ENCODE measurements around the gene MMP24OS.

MMP24OS gene

GRCh38 chr20:35240083-35240810, 37.7 kb downstream of the MMP24OS start:
- no peak for DNase-seq (ENCODE audit: low read depth)
- TF ChIP-seq, protein P1, sequence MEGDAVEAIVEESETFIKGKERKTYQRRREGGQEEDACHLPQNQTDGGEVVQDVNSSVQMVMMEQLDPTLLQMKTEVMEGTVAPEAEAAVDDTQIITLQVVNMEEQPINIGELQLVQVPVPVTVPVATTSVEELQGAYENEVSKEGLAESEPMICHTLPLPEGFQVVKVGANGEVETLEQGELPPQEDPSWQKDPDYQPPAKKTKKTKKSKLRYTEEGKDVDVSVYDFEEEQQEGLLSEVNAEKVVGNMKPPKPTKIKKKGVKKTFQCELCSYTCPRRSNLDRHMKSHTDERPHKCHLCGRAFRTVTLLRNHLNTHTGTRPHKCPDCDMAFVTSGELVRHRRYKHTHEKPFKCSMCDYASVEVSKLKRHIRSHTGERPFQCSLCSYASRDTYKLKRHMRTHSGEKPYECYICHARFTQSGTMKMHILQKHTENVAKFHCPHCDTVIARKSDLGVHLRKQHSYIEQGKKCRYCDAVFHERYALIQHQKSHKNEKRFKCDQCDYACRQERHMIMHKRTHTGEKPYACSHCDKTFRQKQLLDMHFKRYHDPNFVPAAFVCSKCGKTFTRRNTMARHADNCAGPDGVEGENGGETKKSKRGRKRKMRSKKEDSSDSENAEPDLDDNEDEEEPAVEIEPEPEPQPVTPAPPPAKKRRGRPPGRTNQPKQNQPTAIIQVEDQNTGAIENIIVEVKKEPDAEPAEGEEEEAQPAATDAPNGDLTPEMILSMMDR (IDR thresholded peaks at IDR 0.05; ENCODE audit: control insufficient read depth, extremely low read depth, insufficient read depth), result no peak
- no peak overlapping the region for H3K4me3 ChIP-seq (ENCODE audit: low read depth, low read length)

DNA sequence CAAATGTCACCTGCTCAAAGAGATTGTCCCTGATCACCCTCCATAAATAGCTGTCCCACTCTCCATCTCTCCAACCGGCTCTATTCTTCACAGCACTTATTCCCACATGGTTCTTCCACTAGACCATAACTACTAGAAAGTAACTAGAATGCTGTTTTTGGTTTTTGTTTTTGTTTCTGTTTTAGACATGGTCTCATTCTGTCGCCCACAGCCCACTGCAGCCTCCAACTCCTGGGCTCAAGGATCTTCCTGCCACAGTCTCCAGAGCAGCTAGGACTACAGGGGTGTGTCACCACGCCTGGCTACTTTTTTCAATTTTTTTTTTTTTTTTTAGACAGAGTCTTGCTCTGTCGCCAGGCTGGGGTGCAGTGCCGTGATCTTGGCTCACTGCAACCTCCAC, 39.2 kb downstream of the MMP24OS start:
- H3K4me3 ChIP-seq (ENCODE audit: low read depth, low read length), result no peak overlapping the region
- DNase-seq (ENCODE audit: low read depth), result no peak
- TF ChIP-seq, protein P1 (IDR thresholded peaks at IDR 0.05; ENCODE audit: control insufficient read depth, extremely low read depth, insufficient read depth), result no peak

- TF ChIP-seq, protein P1 (IDR thresholded peaks at IDR 0.05; ENCODE audit: control insufficient read depth, extremely low read depth, insufficient read depth), result no peak
Measured at GRCh38 chr20:35238170-35238569, 39.8 kb downstream of the MMP24OS start.

DNA sequence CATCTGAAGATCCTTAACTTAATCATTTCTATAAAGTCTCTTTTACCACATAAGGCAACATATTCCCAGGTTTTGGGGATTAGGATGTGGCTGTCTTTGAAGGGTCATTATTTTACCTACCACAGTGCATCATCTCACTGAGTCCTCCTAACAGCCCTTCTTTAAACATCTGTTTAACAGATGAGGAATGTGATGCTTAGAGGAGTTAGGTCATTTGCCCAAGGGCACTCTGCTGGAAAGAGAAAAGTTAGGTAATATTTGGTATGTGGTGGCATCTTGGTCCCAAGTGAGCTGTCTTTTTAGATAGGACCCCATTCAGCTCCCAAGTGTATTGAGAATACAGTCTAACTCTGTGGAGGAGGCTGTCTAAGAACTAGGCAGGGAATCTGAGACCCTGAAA, 40.4 kb downstream of the MMP24OS start:
- TF ChIP-seq, protein P1 (IDR thresholded peaks at IDR 0.05; ENCODE audit: control insufficient read depth, extremely low read depth, insufficient read depth), result no peak
- no peak overlapping the region for H3K4me3 ChIP-seq (ENCODE audit: low read depth, low read length)
- no peak for DNase-seq (ENCODE audit: low read depth)

More at GRCh38 chr20:35238170-35238569, 39.8 kb downstream of the MMP24OS start:
- no peak overlapping the region for H3K4me3 ChIP-seq (ENCODE audit: low read depth, low read length)
- DNase-seq (ENCODE audit: low read depth), result no peak

- TF ChIP-seq, protein P1 (IDR thresholded peaks at IDR 0.05; ENCODE audit: control insufficient read depth, extremely low read depth, insufficient read depth), result no peak
- no peak for DNase-seq (ENCODE audit: low read depth)
- no peak overlapping the region for H3K4me3 ChIP-seq (ENCODE audit: low read depth, low read length)
Measured at GRCh38 chr20:35235881-35236280, 42.0 kb downstream of the MMP24OS start.

DNA sequence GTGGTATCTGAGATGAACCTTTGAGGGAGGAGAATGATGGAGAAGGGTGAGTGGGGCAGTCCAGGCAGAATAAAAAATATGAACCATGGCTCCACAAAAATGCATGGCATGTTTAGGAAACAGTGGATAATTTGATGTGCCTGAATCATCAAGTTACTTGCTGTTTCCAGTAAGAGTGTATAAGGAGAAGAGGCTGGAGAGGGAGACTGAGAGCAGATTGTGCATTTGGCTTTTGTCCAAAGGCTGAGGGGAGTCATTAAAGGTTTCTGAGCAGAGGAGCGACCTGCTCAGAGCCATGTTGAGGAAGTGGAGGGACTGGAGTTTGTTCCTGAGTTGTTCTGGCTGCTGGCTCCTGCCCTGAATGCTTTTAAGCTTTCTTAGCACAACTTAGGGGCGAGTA, 45.3 kb downstream of the MMP24OS start:
- no peak overlapping the region for H3K4me3 ChIP-seq (ENCODE audit: low read depth, low read length)
- TF ChIP-seq, protein P1 (IDR thresholded peaks at IDR 0.05; ENCODE audit: control insufficient read depth, extremely low read depth, insufficient read depth), result no peak
- DNase-seq (ENCODE audit: low read depth), result no peak
